ENCODE data around the gene GOSR2. TPM values are rescaled to one million over a fixed set of nuclear protein-coding genes. Genes with fewer than 3 reads are reported as not detected.

GOSR2 gene
- total RNA-seq, 1 experiment from 2014 or later, result 53.5 TPM

DNA sequence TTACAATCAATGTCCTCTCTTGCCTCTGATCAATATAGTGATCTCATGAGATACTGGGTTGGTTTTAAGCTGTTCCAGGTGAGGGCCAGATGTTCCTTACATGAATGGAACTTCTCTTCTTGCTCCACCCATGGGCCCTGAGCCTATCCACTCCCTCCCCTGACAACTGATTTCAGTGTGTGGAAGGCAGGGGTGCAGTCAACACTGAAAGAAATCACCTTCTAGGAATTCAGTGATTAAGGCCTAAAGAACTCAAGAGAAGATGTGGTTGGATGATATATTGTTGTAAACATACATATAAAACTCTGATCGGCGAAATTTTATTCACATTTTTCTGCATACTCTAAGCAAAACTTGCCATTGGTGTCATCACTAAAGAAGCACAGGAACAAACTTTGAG, 6.7 kb upstream of the GOSR2 start:
- no peak overlapping the region for H2AFZ ChIP-seq (ENCODE audit: low read length)

More for the DNA sequence above, 6.7 kb upstream of the GOSR2 start:
- H3K4me2 ChIP-seq (ENCODE audit: insufficient read depth, insufficient read length, low read length), result no peak overlapping the region
- no peak overlapping the region for H3K27ac ChIP-seq (ENCODE audit: insufficient read length, low read depth, low read length)
- H3K79me2 ChIP-seq (ENCODE audit: insufficient read depth, low read length), result no peaks in the 10 kb centered on the region
- H3K4me1 ChIP-seq (ENCODE audit: insufficient read depth, low read length), result no peaks in the 10 kb centered on the region
- no peak overlapping the region for H3K18ac ChIP-seq (ENCODE audit: insufficient read length, low read depth, low read length)
- no peak overlapping the region for H3K56ac ChIP-seq (ENCODE audit: insufficient read length, low read depth, low read length)
- no peaks in the 10 kb centered on the region for H4K20me1 ChIP-seq (ENCODE audit: control insufficient read depth, insufficient read depth, insufficient read length)
- H3K4ac ChIP-seq (ENCODE audit: low read depth, low read length), result no peak overlapping the region
- Mint-ChIP-seq H3K9me3 (peaks cover 0 to 2% of the 10 kb centered on the region in 2 experiments; a peak in 2 of 5 replicates), H3K4me3 (no peak overlapping the region), H3K27ac (no peak overlapping the region), H3K36me3 (ENCODE audit: insufficient read depth in 1 of 3, low read depth in 3 of 3) (no peaks in the 10 kb centered on the region), H3K27me3 (ENCODE audit: low read depth) (peaks cover 19% of the 10 kb centered on the region), H3K4me1 (peaks cover 6 to 7% of the 10 kb centered on the region in 2 experiments)
- H3K23ac ChIP-seq (ENCODE audit: insufficient read length, low read depth, low read length), result no peak overlapping the region
- no CpG with 5 or more reads among the region's 2 CpGs for WGBS (ENCODE audit: extremely low coverage, insufficient read length, low lambda C conversion rate)
- H3K79me1 ChIP-seq (ENCODE audit: insufficient read depth, low read depth, low read length, poor library complexity, severe bottlenecking), result no peaks in the 10 kb centered on the region
- H2BK15ac ChIP-seq (ENCODE audit: low read depth, low read length), result no peak overlapping the region
- no peak overlapping the region for H3K14ac ChIP-seq (ENCODE audit: insufficient read depth, low read length)
- H2BK12ac ChIP-seq (ENCODE audit: insufficient read length, low read depth, low read length), result no peak overlapping the region
- no peak for DNase-seq
- no peak overlapping the region for H2AK5ac ChIP-seq (ENCODE audit: insufficient read length, low read length)
- no peak overlapping the region for H3K9ac ChIP-seq (ENCODE audit: extremely low read depth, insufficient read length, low read length)
- H2BK5ac ChIP-seq (ENCODE audit: insufficient read length, low read length), result no peak overlapping the region
- H2BK120ac ChIP-seq (ENCODE audit: low read depth, low read length, poor library complexity, severe bottlenecking), result no peak overlapping the region
- no peaks in the 10 kb centered on the region for H3K27me3 ChIP-seq (ENCODE audit: insufficient read depth, low read length)
- H4K91ac ChIP-seq (ENCODE audit: insufficient read length, low read depth, low read length), result no peak overlapping the region
- no peaks in the 10 kb centered on the region for H3K23me2 ChIP-seq (ENCODE audit: insufficient read length, low read depth, low read length, poor library complexity, severe bottlenecking)
- H2BK20ac ChIP-seq (ENCODE audit: low read depth, low read length, poor library complexity, severe bottlenecking), result no peak overlapping the region
- TF ChIP-seq, protein P1, sequence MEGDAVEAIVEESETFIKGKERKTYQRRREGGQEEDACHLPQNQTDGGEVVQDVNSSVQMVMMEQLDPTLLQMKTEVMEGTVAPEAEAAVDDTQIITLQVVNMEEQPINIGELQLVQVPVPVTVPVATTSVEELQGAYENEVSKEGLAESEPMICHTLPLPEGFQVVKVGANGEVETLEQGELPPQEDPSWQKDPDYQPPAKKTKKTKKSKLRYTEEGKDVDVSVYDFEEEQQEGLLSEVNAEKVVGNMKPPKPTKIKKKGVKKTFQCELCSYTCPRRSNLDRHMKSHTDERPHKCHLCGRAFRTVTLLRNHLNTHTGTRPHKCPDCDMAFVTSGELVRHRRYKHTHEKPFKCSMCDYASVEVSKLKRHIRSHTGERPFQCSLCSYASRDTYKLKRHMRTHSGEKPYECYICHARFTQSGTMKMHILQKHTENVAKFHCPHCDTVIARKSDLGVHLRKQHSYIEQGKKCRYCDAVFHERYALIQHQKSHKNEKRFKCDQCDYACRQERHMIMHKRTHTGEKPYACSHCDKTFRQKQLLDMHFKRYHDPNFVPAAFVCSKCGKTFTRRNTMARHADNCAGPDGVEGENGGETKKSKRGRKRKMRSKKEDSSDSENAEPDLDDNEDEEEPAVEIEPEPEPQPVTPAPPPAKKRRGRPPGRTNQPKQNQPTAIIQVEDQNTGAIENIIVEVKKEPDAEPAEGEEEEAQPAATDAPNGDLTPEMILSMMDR (conservative IDR thresholded peaks at IDR 0.05), result no peak
- H4K5ac ChIP-seq (ENCODE audit: insufficient read length, low read depth, low read length), result no peak overlapping the region
- H4K8ac ChIP-seq (replicated peaks; ENCODE audit: insufficient read length, low read depth, low read length), result no peak overlapping the region
- H3K9me3 ChIP-seq (ENCODE audit: control insufficient read depth, low read depth, low read length), result no peaks in the 10 kb centered on the region
- no peak overlapping the region for H3T11ph ChIP-seq (ENCODE audit: low read length)

All from H9 (cell line).